ENCODE results near the gene KIAA1755. TPM values are rescaled to one million over a fixed set of nuclear protein-coding genes. Genes with fewer than 3 reads are reported as not detected.

KIAA1755 gene
- polyA plus RNA-seq, 1 donor from 2014 or later: not detected

- no peak overlapping the region for H2AFZ ChIP-seq (ENCODE audit: low read depth, low read length)
- no peaks in the 10 kb centered on the region for H3K9me3 ChIP-seq (ENCODE audit: low read length)
- no peak overlapping the region for H3K4me2 ChIP-seq (ENCODE audit: low read length)
- no peaks in the 10 kb centered on the region for H3K36me3 ChIP-seq (ENCODE audit: insufficient read depth, low read length)
- no peak overlapping the region for H3K27ac ChIP-seq (ENCODE audit: low read length)
- H3K9me2 ChIP-seq (ENCODE audit: insufficient read depth, low read length): no peaks in the 10 kb centered on the region
- TF ChIP-seq RAD21 (conservative IDR thresholded peaks at IDR 0.05) (no peak), EZH2 (IDR thresholded peaks at IDR 0.05; ENCODE audit: borderline replicate concordance, insufficient read depth, low read length, poor library complexity, severe bottlenecking) (no peak), SMC3 (conservative IDR thresholded peaks at IDR 0.05; ENCODE audit: poor library complexity) (no peak), MXI1 (conservative IDR thresholded peaks at IDR 0.05; ENCODE audit: poor library complexity, severe bottlenecking) (no peak), POLR2AphosphoS5 (IDR thresholded peaks at IDR 0.05) (no peak), TAF1 (IDR thresholded peaks at IDR 0.05; ENCODE audit: low read depth) (no peak), EP300 (conservative IDR thresholded peaks at IDR 0.05; ENCODE audit: poor library complexity, severe bottlenecking) (no peak)
- TF ChIP-seq, protein P1, sequence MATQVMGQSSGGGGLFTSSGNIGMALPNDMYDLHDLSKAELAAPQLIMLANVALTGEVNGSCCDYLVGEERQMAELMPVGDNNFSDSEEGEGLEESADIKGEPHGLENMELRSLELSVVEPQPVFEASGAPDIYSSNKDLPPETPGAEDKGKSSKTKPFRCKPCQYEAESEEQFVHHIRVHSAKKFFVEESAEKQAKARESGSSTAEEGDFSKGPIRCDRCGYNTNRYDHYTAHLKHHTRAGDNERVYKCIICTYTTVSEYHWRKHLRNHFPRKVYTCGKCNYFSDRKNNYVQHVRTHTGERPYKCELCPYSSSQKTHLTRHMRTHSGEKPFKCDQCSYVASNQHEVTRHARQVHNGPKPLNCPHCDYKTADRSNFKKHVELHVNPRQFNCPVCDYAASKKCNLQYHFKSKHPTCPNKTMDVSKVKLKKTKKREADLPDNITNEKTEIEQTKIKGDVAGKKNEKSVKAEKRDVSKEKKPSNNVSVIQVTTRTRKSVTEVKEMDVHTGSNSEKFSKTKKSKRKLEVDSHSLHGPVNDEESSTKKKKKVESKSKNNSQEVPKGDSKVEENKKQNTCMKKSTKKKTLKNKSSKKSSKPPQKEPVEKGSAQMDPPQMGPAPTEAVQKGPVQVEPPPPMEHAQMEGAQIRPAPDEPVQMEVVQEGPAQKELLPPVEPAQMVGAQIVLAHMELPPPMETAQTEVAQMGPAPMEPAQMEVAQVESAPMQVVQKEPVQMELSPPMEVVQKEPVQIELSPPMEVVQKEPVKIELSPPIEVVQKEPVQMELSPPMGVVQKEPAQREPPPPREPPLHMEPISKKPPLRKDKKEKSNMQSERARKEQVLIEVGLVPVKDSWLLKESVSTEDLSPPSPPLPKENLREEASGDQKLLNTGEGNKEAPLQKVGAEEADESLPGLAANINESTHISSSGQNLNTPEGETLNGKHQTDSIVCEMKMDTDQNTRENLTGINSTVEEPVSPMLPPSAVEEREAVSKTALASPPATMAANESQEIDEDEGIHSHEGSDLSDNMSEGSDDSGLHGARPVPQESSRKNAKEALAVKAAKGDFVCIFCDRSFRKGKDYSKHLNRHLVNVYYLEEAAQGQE (IDR thresholded peaks at IDR 0.05; ENCODE audit: borderline replicate concordance): no peak
- TF ChIP-seq, protein P2, sequence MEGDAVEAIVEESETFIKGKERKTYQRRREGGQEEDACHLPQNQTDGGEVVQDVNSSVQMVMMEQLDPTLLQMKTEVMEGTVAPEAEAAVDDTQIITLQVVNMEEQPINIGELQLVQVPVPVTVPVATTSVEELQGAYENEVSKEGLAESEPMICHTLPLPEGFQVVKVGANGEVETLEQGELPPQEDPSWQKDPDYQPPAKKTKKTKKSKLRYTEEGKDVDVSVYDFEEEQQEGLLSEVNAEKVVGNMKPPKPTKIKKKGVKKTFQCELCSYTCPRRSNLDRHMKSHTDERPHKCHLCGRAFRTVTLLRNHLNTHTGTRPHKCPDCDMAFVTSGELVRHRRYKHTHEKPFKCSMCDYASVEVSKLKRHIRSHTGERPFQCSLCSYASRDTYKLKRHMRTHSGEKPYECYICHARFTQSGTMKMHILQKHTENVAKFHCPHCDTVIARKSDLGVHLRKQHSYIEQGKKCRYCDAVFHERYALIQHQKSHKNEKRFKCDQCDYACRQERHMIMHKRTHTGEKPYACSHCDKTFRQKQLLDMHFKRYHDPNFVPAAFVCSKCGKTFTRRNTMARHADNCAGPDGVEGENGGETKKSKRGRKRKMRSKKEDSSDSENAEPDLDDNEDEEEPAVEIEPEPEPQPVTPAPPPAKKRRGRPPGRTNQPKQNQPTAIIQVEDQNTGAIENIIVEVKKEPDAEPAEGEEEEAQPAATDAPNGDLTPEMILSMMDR (IDR thresholded peaks at IDR 0.05; ENCODE audit: poor library complexity, severe bottlenecking): no peak
- H3K79me2 ChIP-seq (replicated peaks; ENCODE audit: insufficient read depth, low read length): no peaks in the 10 kb centered on the region
- H3K27me3 ChIP-seq (ENCODE audit: insufficient read depth, low read depth, low read length): no peaks in the 10 kb centered on the region
- no peaks in the 10 kb centered on the region for H4K20me1 ChIP-seq (ENCODE audit: insufficient read depth)
- no peak overlapping the region for H3K4me3 ChIP-seq (ENCODE audit: low read length)
- no peaks in the 10 kb centered on the region for H3F3A ChIP-seq (ENCODE audit: insufficient read depth, low read length, poor library complexity, severe bottlenecking)
- no peak overlapping the region for H3K9ac ChIP-seq (ENCODE audit: low read length)
These were observed 32.1 kb downstream of the KIAA1755 start for GRCh38 chr20:38228436-38228835.

- Histone ChIP-seq H3K27ac (ENCODE audit: low read length) (no peak overlapping the region), H3K27me3 (ENCODE audit: insufficient read depth, low read depth, low read length) (no peaks in the 10 kb centered on the region), H3F3A (ENCODE audit: insufficient read depth, low read length, poor library complexity, severe bottlenecking) (no peaks in the 10 kb centered on the region), H2AFZ (ENCODE audit: low read depth, low read length) (no peak overlapping the region), H3K79me2 (replicated peaks; ENCODE audit: insufficient read depth, low read length) (no peaks in the 10 kb centered on the region), H3K4me3 (ENCODE audit: low read length) (no peak overlapping the region), H3K36me3 (ENCODE audit: insufficient read depth, low read length) (no peaks in the 10 kb centered on the region), H4K20me1 (ENCODE audit: insufficient read depth) (no peaks in the 10 kb centered on the region), H3K9me2 (ENCODE audit: insufficient read depth, low read length) (no peaks in the 10 kb centered on the region), H3K4me2 (ENCODE audit: low read length) (no peak overlapping the region), H3K9me3 (ENCODE audit: low read length) (no peaks in the 10 kb centered on the region), H3K9ac (ENCODE audit: low read length) (no peak overlapping the region)
- no peak for TF ChIP-seq POLR2AphosphoS5 (IDR thresholded peaks at IDR 0.05)
These were observed 32.8 kb downstream of the KIAA1755 start for GRCh38 chr20:38227420-38228360.

Data from neural cell (in vitro differentiated cells).